ENCODE results near the gene NR4A1.

- TF ChIP-seq BACH2 (CRISPR knock-in tag; IDR thresholded peaks at IDR 0.05; ENCODE audit: borderline replicate concordance) (no peak), ZNF565 (CRISPR knock-in tag; conservative IDR thresholded peaks at IDR 0.05; ENCODE audit: low read depth) (no peak), CREB5 (CRISPR knock-in tag; IDR thresholded peaks at IDR 0.05; ENCODE audit: low read depth) (no peak), ESRRG (CRISPR knock-in tag; IDR thresholded peaks at IDR 0.05) (no peak), ZNF70 (CRISPR knock-in tag; IDR thresholded peaks at IDR 0.05) (no peak), ZNF8 (CRISPR knock-in tag; IDR thresholded peaks at IDR 0.05) (no peak), CSRNP3 (CRISPR knock-in tag; IDR thresholded peaks at IDR 0.05) (no peak), ZC3H10 (CRISPR knock-in tag; IDR thresholded peaks at IDR 0.05) (no peak), PATZ1 (CRISPR knock-in tag; IDR thresholded peaks at IDR 0.05; ENCODE audit: borderline replicate concordance) (no peak), ZFP30 (CRISPR knock-in tag; IDR thresholded peaks at IDR 0.05) (no peak)
These were observed 15.8 kb downstream of the NR4A1 start for GRCh38 chr12:52067081-52067374.
